ENCODE measurements around the gene HTR3D.

DNA sequence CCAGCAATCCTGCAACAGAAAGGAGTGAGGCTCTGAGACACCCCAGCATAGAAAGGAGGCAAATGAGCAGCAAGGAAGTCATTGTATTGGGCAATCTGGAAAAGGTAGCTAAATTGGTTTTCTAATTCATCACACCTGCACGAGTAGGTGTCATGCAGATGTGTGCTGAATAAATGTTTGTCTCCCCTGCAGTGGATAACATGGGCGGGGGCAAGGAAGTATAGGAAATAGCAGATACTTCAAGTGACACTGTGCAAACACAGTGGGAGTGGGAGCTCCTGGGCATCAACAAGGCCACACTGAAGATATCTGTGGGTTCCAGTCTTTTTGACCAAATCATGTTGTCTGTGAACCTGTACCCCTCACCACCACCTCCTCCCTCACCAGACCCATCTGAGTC is 50.9 kb downstream of the HTR3D start:
- TF ChIP-seq, protein P1, sequence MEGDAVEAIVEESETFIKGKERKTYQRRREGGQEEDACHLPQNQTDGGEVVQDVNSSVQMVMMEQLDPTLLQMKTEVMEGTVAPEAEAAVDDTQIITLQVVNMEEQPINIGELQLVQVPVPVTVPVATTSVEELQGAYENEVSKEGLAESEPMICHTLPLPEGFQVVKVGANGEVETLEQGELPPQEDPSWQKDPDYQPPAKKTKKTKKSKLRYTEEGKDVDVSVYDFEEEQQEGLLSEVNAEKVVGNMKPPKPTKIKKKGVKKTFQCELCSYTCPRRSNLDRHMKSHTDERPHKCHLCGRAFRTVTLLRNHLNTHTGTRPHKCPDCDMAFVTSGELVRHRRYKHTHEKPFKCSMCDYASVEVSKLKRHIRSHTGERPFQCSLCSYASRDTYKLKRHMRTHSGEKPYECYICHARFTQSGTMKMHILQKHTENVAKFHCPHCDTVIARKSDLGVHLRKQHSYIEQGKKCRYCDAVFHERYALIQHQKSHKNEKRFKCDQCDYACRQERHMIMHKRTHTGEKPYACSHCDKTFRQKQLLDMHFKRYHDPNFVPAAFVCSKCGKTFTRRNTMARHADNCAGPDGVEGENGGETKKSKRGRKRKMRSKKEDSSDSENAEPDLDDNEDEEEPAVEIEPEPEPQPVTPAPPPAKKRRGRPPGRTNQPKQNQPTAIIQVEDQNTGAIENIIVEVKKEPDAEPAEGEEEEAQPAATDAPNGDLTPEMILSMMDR (IDR thresholded peaks at IDR 0.05) = no peak
- TF ChIP-seq POLR2A (IDR thresholded peaks at IDR 0.05) = no peak
- no peak for TF ChIP-seq EP300 (IDR thresholded peaks at IDR 0.05)
- no peak for TF ChIP-seq POLR2AphosphoS5 (IDR thresholded peaks at IDR 0.05)
